GM12864 (cell line): ENCODE measurements around the gene STIM1.

ENCODE experiments used
- DNase-seq: peaks from one replicate; pipeline ENCODE4 v3.0.0-alpha.2; 2011; ENCODE audit warnings: low read depth
- H3K4me3 ChIP-seq: 2 replicates; pipeline ENCODE4 v1.5.1; 2011; ENCODE audit warnings: mild to moderate bottlenecking, low read depth, low read length, control low read depth
- CTCF ChIP-seq: IDR thresholded peaks from 2 replicates; pipeline ENCODE4 v1.5.1; 2011; ENCODE audit warnings: low read depth, mild to moderate bottlenecking, moderate library complexity, low read length, control low read depth, inconsistent platforms; ENCODE audit errors: missing control alignments

The STIM1 gene

GRCh38 chr11:4102711-4103110 is 247.2 kb downstream of the STIM1 start:
- no peak overlapping the region for H3K4me3 ChIP-seq
- no peak for TF ChIP-seq CTCF
- DNase-seq, result no peak

GRCh38 chr11:4103269-4103668 is 247.8 kb downstream of the STIM1 start:
- TF ChIP-seq CTCF, result no peak

GRCh38 chr11:4105916-4106315 is 250.5 kb downstream of the STIM1 start:
- no peak overlapping the region for H3K4me3 ChIP-seq
- DNase-seq, result no peak
- no peak for TF ChIP-seq CTCF

More at GRCh38 chr11:4103269-4103668, 247.8 kb downstream of the STIM1 start:
- no peak for DNase-seq
- H3K4me3 ChIP-seq, result no peak overlapping the region

- DNase-seq, result no peak
- H3K4me3 ChIP-seq, result no peak overlapping the region
- no peak for TF ChIP-seq CTCF
Observed at GRCh38 chr11:4111834-4112233, 256.4 kb downstream of the STIM1 start.

- H3K4me3 ChIP-seq, result no peak overlapping the region
- no peak for TF ChIP-seq CTCF
- no peak for DNase-seq
Observed at GRCh38 chr11:4115128-4115527, 259.7 kb downstream of the STIM1 start.

- no peak overlapping the region for H3K4me3 ChIP-seq
- DNase-seq, result no peak
Observed at GRCh38 chr11:4118107-4118506, 262.6 kb downstream of the STIM1 start.

More at GRCh38 chr11:4118107-4118506, 262.6 kb downstream of the STIM1 start:
- no peak for TF ChIP-seq CTCF
